OCI-LY7 (cell line): ENCODE measurements around the gene FAM107B.

Experiments used
- CTCF ChIP-seq: fragments of 200-600 bp; sonication (generic); conservative IDR thresholded peaks from 2 replicates; pipeline ENCODE4 v1.5.1; 2014; ENCODE audit warnings: mild to moderate bottlenecking, antibody characterized with exemption, low read length, moderate library complexity, mixed read lengths
- EZH2phosphoT487 ChIP-seq: fragments of 200-600 bp; sonication (generic); IDR thresholded peaks from 2 replicates; pipeline ENCODE4 v1.6.1; 2018; ENCODE audit warnings: low read depth, borderline replicate concordance, mild to moderate bottlenecking, mixed run types, antibody characterized with exemption, low read length, moderate library complexity, mixed read lengths

- TF ChIP-seq CTCF: no peak
- TF ChIP-seq EZH2phosphoT487: no peak
These were observed 275.1 kb downstream of the FAM107B start for GRCh38 chr10:14499601-14499904.
